A549 (cell line): Measurements from ENCODE around the gene MMS19. TPM values are rescaled to one million over a fixed set of nuclear protein-coding genes. Genes with fewer than 3 reads are reported as not detected.

Experiments used
- ATAC-seq, 2 experiments: fragments of 200-7000 bp in 1 of 2; fragments of >200 bp in 1 of 2; cut with Nextera tagmentation in 1 of 2; cut with Tn5 transposase in 1 of 2; 3 replicates each; pipeline versions ENCODE4 v1.8.0 to v1.9.1; 2018 to 2020; ENCODE audit warnings: mild to moderate bottlenecking in 1 of 2, moderate library complexity in 1 of 2
- CTCF ChIA-PET: fragments of 300-600 bp; sonication (Branson Sonifier 250); formaldehyde crosslinking; extraction: SDS; loops from one replicate; lab custom pipeline; 2021; ENCODE audit warnings: antibody characterized with exemption, inconsistent platforms; lab: Yijun Ruan, JAX
- POLR2A ChIA-PET: fragments of 350-600 bp; formaldehyde crosslinking; extraction: SDS; loops from one replicate; lab custom pipeline; 2021; ENCODE audit warnings: antibody characterized with exemption, inconsistent platforms; lab: Yijun Ruan, JAX
- DNase-seq, 2 experiments: peaks; one replicate each; pipeline versions ENCODE4 v3.0.0 to v3.0.0-alpha.2; 2011 to 2016; ENCODE audit warnings: low read depth in 1 of 2, low spot score in 1 of 2
- FAIRE-seq: peaks from 2 replicates; lab custom pipeline; 2011; peaks lifted over from hg19 to GRCh38; lab: Jason Lieb, UNC
- H3K27ac ChIP-seq, 2 experiments: fragments of >200 bp; sonication (Bioruptor Twin); formaldehyde crosslinking; 3 replicates each; pipeline ENCODE4 v1.5.1; 2016 to 2017
- H3K4me1 ChIP-seq: fragments of >200 bp; sonication (Bioruptor Twin); formaldehyde crosslinking; 3 replicates; pipeline ENCODE4 v1.6.1; 2016
- H3K4me2 ChIP-seq: fragments of >200 bp; sonication (Bioruptor Twin); formaldehyde crosslinking; 3 replicates; pipeline ENCODE4 v1.6.1; 2016
- H3K4me3 ChIP-seq: fragments of >200 bp; sonication (Bioruptor Twin); formaldehyde crosslinking; 3 replicates; pipeline ENCODE4 v1.5.1; 2016
- H3K9me3 ChIP-seq: fragments of >200 bp; sonication (Bioruptor Twin); formaldehyde crosslinking; 3 replicates; pipeline ENCODE4 v1.6.1; 2016
- BCL3 ChIP-seq: fragments of >200 bp; sonication (Bioruptor Twin); formaldehyde crosslinking; IDR thresholded peaks from 3 replicates; pipeline ENCODE4 v1.6.1; 2016
- BHLHE40 ChIP-seq: IDR thresholded peaks from 2 replicates; pipeline ENCODE4 v1.6.1; 2012; ENCODE audit warnings: low read depth, low read length, inconsistent platforms
- CBX2 ChIP-seq: fragments of 200-600 bp; sonication (generic); IDR thresholded peaks from 2 replicates; pipeline ENCODE4 v1.6.1; 2016; ENCODE audit warnings: low read depth, mild to moderate bottlenecking, borderline replicate concordance
- CBX8 ChIP-seq: fragments of 200-600 bp; sonication (generic); IDR thresholded peaks from 2 replicates; pipeline ENCODE4 v1.6.1; 2016
- CHD4 ChIP-seq: fragments of 200-600 bp; sonication (generic); IDR thresholded peaks from 2 replicates; pipeline ENCODE4 v1.6.1; 2016; ENCODE audit warnings: antibody characterized with exemption, mild to moderate bottlenecking, borderline replicate concordance
- E2F6 ChIP-seq: IDR thresholded peaks from 2 replicates; pipeline ENCODE4 v1.6.1; 2012; ENCODE audit warnings: low read depth, borderline replicate concordance
- EHMT2 ChIP-seq: fragments of 200-600 bp; sonication (generic); IDR thresholded peaks from 2 replicates; pipeline ENCODE4 v1.6.1; 2016; ENCODE audit warnings: antibody characterized with exemption, low read depth, mild to moderate bottlenecking, moderate library complexity
- EP300 ChIP-seq, 2 experiments: fragments of >200 bp; sonication (Bioruptor Twin); formaldehyde crosslinking; IDR thresholded peaks; 2 replicates in 1 of 2; 3 replicates in 1 of 2; pipeline ENCODE4 v1.6.1; 2016 to 2017
- ESRRA ChIP-seq: fragments of 150-350 bp; IDR thresholded peaks from 2 replicates; pipeline ENCODE4 v1.6.1; 2014; ENCODE audit warnings: mild to moderate bottlenecking, low read length, borderline replicate concordance
- FOSB ChIP-seq: fragments of 250-450 bp; sonication (Bioruptor Pico); IDR thresholded peaks from 2 replicates; pipeline ENCODE4 v1.5.0; 2020; ENCODE audit warnings: mild to moderate bottlenecking, moderate library complexity
- FOSL2 ChIP-seq, 2 experiments: fragments of 450-650 bp in 1 of 2; fragments of >200 bp in 1 of 2; sonication (Bioruptor Twin) in 1 of 2; formaldehyde crosslinking; IDR thresholded peaks; 2 replicates each; pipeline versions ENCODE4 v1.5.0 to v1.6.1; 2016 to 2020; ENCODE audit warnings: mild to moderate bottlenecking in 1 of 2, moderate library complexity in 1 of 2
- GATA3 ChIP-seq: IDR thresholded peaks from 2 replicates; pipeline ENCODE4 v1.6.1; 2012; ENCODE audit warnings: borderline replicate concordance
- HEYL ChIP-seq: fragments of 250-450 bp; sonication (Bioruptor Pico); IDR thresholded peaks from 2 replicates; pipeline ENCODE4 v1.8.0; 2021; ENCODE audit warnings: mild to moderate bottlenecking, moderate library complexity
- KDM1A ChIP-seq: fragments of 200-600 bp; sonication (generic); IDR thresholded peaks from 2 replicates; pipeline ENCODE4 v1.6.1; 2016; ENCODE audit warnings: low read depth, mild to moderate bottlenecking
- MAX ChIP-seq: IDR thresholded peaks from 2 replicates; pipeline ENCODE4 v1.6.1; 2012
- MYC ChIP-seq: IDR thresholded peaks from 2 replicates; pipeline ENCODE4 v1.6.1; 2012; ENCODE audit warnings: mild to moderate bottlenecking, inconsistent platforms, low read length, improper control_type of control experiment, borderline replicate concordance
- NR3C1 ChIP-seq: fragments of >200 bp; sonication (Bioruptor Twin); formaldehyde crosslinking; IDR thresholded peaks from 3 replicates; pipeline ENCODE4 v1.6.1; 2017
- POLR2AphosphoS2 ChIP-seq: conservative IDR thresholded peaks from 2 replicates; pipeline ENCODE4 v1.6.1; 2012; ENCODE audit warnings: low read length, improper control_type of control experiment, inconsistent platforms
- RAD21 ChIP-seq, 2 experiments: fragments of >200 bp in 1 of 2; sonication (Bioruptor Twin) in 1 of 2; formaldehyde crosslinking in 1 of 2; IDR thresholded peaks in 1 of 2; conservative IDR thresholded peaks in 1 of 2; 2 replicates in 1 of 2; 3 replicates in 1 of 2; pipeline ENCODE4 v1.6.1; 2012 to 2018; ENCODE audit warnings: inconsistent platforms in 1 of 2
- RCOR1 ChIP-seq: fragments of 150-350 bp; IDR thresholded peaks from 2 replicates; pipeline ENCODE4 v1.6.1; 2014; ENCODE audit warnings: antibody characterized with exemption, low read length, low read depth
- REST ChIP-seq: fragments of 200-600 bp; sonication (generic); IDR thresholded peaks from 2 replicates; pipeline ENCODE4 v1.6.1; 2016; ENCODE audit warnings: antibody characterized with exemption, mild to moderate bottlenecking, moderate library complexity
- SREBF2 ChIP-seq: fragments of 450-650 bp; IDR thresholded peaks from 2 replicates; pipeline ENCODE4 v1.6.1; 2014; ENCODE audit warnings: mild to moderate bottlenecking, moderate library complexity
- TFCP2L1 ChIP-seq: fragments of 250-450 bp; sonication (Bioruptor Pico); IDR thresholded peaks from 2 replicates; pipeline ENCODE4 v1.5.0; 2021; ENCODE audit warnings: mild to moderate bottlenecking
- TP53 ChIP-seq: fragments of 250-450 bp; sonication (Bioruptor Pico); IDR thresholded peaks from 2 replicates; pipeline ENCODE4 v1.5.0; 2021; ENCODE audit warnings: mild to moderate bottlenecking, moderate library complexity
- ZC3H11A ChIP-seq: fragments of 450-650 bp; IDR thresholded peaks from 2 replicates; pipeline ENCODE4 v1.6.1; 2014; ENCODE audit warnings: antibody characterized with exemption, mild to moderate bottlenecking
- ZNF302 ChIP-seq: fragments of 250-450 bp; sonication (Bioruptor Pico); IDR thresholded peaks from 2 replicates; pipeline ENCODE4 v1.9.0; 2021; ENCODE audit warnings: inconsistent platforms, mild to moderate bottlenecking, moderate library complexity
- WGBS: methylation state at CpG from one replicate; pipeline ENCODE4 v1.1.6; 2017; ENCODE audit errors: missing lambda C conversion rate; 5-methylcytosine and 5-hydroxymethylcytosine counted together
- polyA plus RNA-seq, 4 experiments: library from polyadenylated mRNA; depleted of rRNA in 3 of 4; stranded (reverse); fragments of >200 nt; fragmentation: RNase III in 1 of 4; extraction: RNeasy Plus Mini Kit Qiagen cat#74134 plus additional on column Dnase treatment in 1 of 4; gene quantifications; 2 replicates in 3 of 4; 3 replicates in 1 of 4; pipeline ENCODE4 v1.2.3, GENCODE V29; 2011 to 2017

MMS19 gene
- polyA plus RNA-seq, 2 of the 4 experiments (the other 2 are of a cell fraction), result 60.6 to 65.6 TPM

- DNase-seq (no peak), FAIRE-seq (no peak), ATAC-seq (no peak)
- 81% methylated on average over 4 of the region's 4 CpGs for WGBS
- peak overlapping the region; percentile 25 to 59; a peak in 3 of 6 replicates for H3K27ac ChIP-seq
- H3K4me2 ChIP-seq, result peak overlapping the region; percentile 72
- peak overlapping the region; percentile 73 for H3K4me3 ChIP-seq
- H3K9me3 ChIP-seq, result no peaks in the 10 kb centered on the region
- ChIA-PET CTCF (interaction anchor here (1.6 kb wide), 1 partner anchor 22 kb away, joined by 6 read pairs; no protein-coding TSS in a partner anchor), POLR2A (no interaction called here)
- TF ChIP-seq ZNF302 (CRISPR knock-in tag) (no peak), RAD21 (conservative IDR thresholded peaks at IDR 0.05 in 1 of 2, IDR thresholded peaks at IDR 0.05 in 1 of 2) (no peak), EHMT2 (no peak), BCL3 (no peak), EP300 (IDR thresholded peaks at IDR 0.05) (no peak), MAX (no peak), CHD4 (no peak), CBX2 (no peak), POLR2AphosphoS2 (no peak), CBX8 (no peak), E2F6 (no peak), NR3C1 (no peak), ESRRA (no peak), HEYL (CRISPR knock-in tag) (no peak), KDM1A (no peak), FOSB (CRISPR knock-in tag) (no peak), ZC3H11A (no peak), TP53 (CRISPR knock-in tag) (no peak)
- H3K4me1 ChIP-seq, result peaks cover 17% of the 10 kb centered on the region; the same call in 2 of the 3 replicates
Observed at GRCh38 chr10:97428572-97428981, 69.6 kb downstream of the MMS19 start.

GRCh38 chr10:97427571-97428179 is 70.5 kb downstream of the MMS19 start:
- WGBS, result 13% methylated on average over 9 of the region's 9 CpGs

More at GRCh38 chr10:97427571-97428179, 70.5 kb downstream of the MMS19 start:
- FAIRE-seq (no peak), DNase-seq (peak in 1 of 2 experiments; percentile 40), ATAC-seq (peak in 1 of 2 experiments; percentile 19; a peak in 3 of 6 replicates)
- ChIA-PET POLR2A (no interaction called here), CTCF (interaction anchor here (0.7 to 1.6 kb wide), 4 partner anchors 20 to 149 kb away, joined by 3 to 6 read pairs (median 3); partner anchors contain the start of gene ANKRD2)
- no peaks in the 10 kb centered on the region for H3K9me3 ChIP-seq
- H3K4me2 ChIP-seq, result peak overlapping the region; percentile 72
- H3K27ac ChIP-seq, result peak overlapping the region; percentile 82 to 90
- H3K4me1 ChIP-seq, result peaks cover 17% of the 10 kb centered on the region; the same call in 2 of the 3 replicates
- TF ChIP-seq RCOR1, result no peak
- TF ChIP-seq SREBF2, result no peak
- TF ChIP-seq BCL3, result no peak
- TF ChIP-seq GATA3, result no peak
- no peak for TF ChIP-seq REST
- TF ChIP-seq KDM1A, result no peak
- TF ChIP-seq MYC, result no peak
- no peak for TF ChIP-seq BHLHE40
- no peak for TF ChIP-seq TFCP2L1 (CRISPR knock-in tag)
- no peak for TF ChIP-seq FOSL2 (IDR thresholded peaks at IDR 0.05)
- no peak for TF ChIP-seq FOSL2 (CRISPR knock-in tag; IDR thresholded peaks at IDR 0.05)
- peak overlapping the region; percentile 73 for H3K4me3 ChIP-seq
